Neural cell (in vitro differentiated cells): ENCODE data around the gene NOPCHAP1. TPM values are rescaled to one million over a fixed set of nuclear protein-coding genes. Genes with fewer than 3 reads are reported as not detected.

Experiments used
- H2AFZ ChIP-seq: fragments of 200-600, 300-800 bp; sonication (generic), shearing (Covaris generic); 2 replicates; pipeline ENCODE4 v1.6.0; 2014; ENCODE audit warnings: low read depth, mild to moderate bottlenecking, antibody characterized with exemption, low read length, moderate library complexity
- H3F3A ChIP-seq: fragments of 200-600 bp; shearing (Covaris generic); 2 replicates; pipeline ENCODE4 v1.6.1; 2016; ENCODE audit warnings: mild to moderate bottlenecking, moderate library complexity, mixed read lengths, antibody characterized with exemption, low read length; ENCODE audit not compliant: insufficient read depth, poor library complexity, severe bottlenecking
- H3K27ac ChIP-seq: fragments of 200-600, 300-800 bp; sonication (generic), shearing (Covaris generic); 2 replicates; pipeline ENCODE4 v1.5.1; 2014; ENCODE audit warnings: mild to moderate bottlenecking, low read length, moderate library complexity
- H3K27me3 ChIP-seq: fragments of 300-800, 200-600 bp; sonication (generic), shearing (Covaris generic); 2 replicates; pipeline ENCODE4 v1.6.0; 2014; ENCODE audit warnings: mild to moderate bottlenecking, low read depth, low read length, moderate library complexity; ENCODE audit not compliant: insufficient read depth
- H3K36me3 ChIP-seq: fragments of 300-800, 200-600 bp; sonication (generic), shearing (Covaris generic); 2 replicates; pipeline ENCODE4 v1.5.1; 2014; ENCODE audit warnings: mild to moderate bottlenecking, antibody characterized with exemption, low read length, moderate library complexity; ENCODE audit not compliant: insufficient read depth
- H3K4me2 ChIP-seq: fragments of 300-800, 200-600 bp; sonication (generic), shearing (Covaris generic); 2 replicates; pipeline ENCODE4 v1.6.0; 2014; ENCODE audit warnings: mild to moderate bottlenecking, low read length
- H3K4me3 ChIP-seq: fragments of 300-800, 200-600 bp; sonication (generic), shearing (Covaris generic); 2 replicates; pipeline ENCODE4 v1.5.1; 2014; ENCODE audit warnings: mild to moderate bottlenecking, low read length, moderate library complexity
- H3K79me2 ChIP-seq: fragments of 200-600 bp; shearing (Covaris generic); replicated peaks from 2 replicates; pipeline ENCODE4 v1.6.0; 2014; ENCODE audit warnings: mild to moderate bottlenecking, low read length, moderate library complexity; ENCODE audit not compliant: insufficient read depth
- H3K9ac ChIP-seq: fragments of 300-800, 200-600 bp; sonication (generic), shearing (Covaris generic); 2 replicates; pipeline ENCODE4 v1.6.1; 2016; ENCODE audit warnings: mild to moderate bottlenecking, low read length, mixed read lengths
- H3K9me2 ChIP-seq: fragments of 200-600 bp; shearing (Covaris generic); 2 replicates; pipeline ENCODE4 v1.6.1; 2016; ENCODE audit warnings: mild to moderate bottlenecking, low read length, mixed read lengths; ENCODE audit not compliant: insufficient read depth
- H3K9me3 ChIP-seq: fragments of 200-600, 300-800 bp; sonication (generic), shearing (Covaris generic); 2 replicates; pipeline ENCODE4 v1.6.1; 2016; ENCODE audit warnings: mild to moderate bottlenecking, mixed run types, low read length, moderate library complexity, mixed read lengths
- H4K20me1 ChIP-seq: fragments of 200-600 bp; shearing (Covaris generic); 2 replicates; pipeline ENCODE4 v1.6.1; 2016; ENCODE audit warnings: mild to moderate bottlenecking, mixed run types; ENCODE audit not compliant: insufficient read depth
- CTCF ChIP-seq: fragments of 450-650 bp; IDR thresholded peaks from 2 replicates; pipeline ENCODE4 v1.5.1; 2014; ENCODE audit warnings: antibody characterized with exemption, mild to moderate bottlenecking, moderate library complexity; ENCODE audit not compliant: poor library complexity, severe bottlenecking
- EP300 ChIP-seq: fragments of 450-650 bp; conservative IDR thresholded peaks from 2 replicates; pipeline ENCODE4 v1.6.1; 2014; ENCODE audit warnings: antibody characterized with exemption, mild to moderate bottlenecking, moderate library complexity; ENCODE audit not compliant: poor library complexity, severe bottlenecking
- EZH2 ChIP-seq: fragments of 200-600, 300-800 bp; shearing (Covaris generic), sonication (generic); IDR thresholded peaks from 2 replicates; pipeline ENCODE4 v1.6.1; 2014; ENCODE audit warnings: antibody characterized with exemption, low read length, borderline replicate concordance, mild to moderate bottlenecking; ENCODE audit not compliant: insufficient read depth, poor library complexity, severe bottlenecking
- MXI1 ChIP-seq: fragments of 450-650 bp; conservative IDR thresholded peaks from 2 replicates; pipeline ENCODE4 v1.6.1; 2014; ENCODE audit warnings: antibody characterized with exemption, mild to moderate bottlenecking; ENCODE audit not compliant: poor library complexity, severe bottlenecking
- POLR2AphosphoS5 ChIP-seq: IDR thresholded peaks from 2 replicates; pipeline ENCODE4 v1.6.1; 2012
- RAD21 ChIP-seq: fragments of 450-650 bp; conservative IDR thresholded peaks from 2 replicates; pipeline ENCODE4 v1.6.1; 2014; ENCODE audit warnings: antibody characterized with exemption, mild to moderate bottlenecking, moderate library complexity
- REST ChIP-seq: IDR thresholded peaks from 2 replicates; pipeline ENCODE4 v1.6.1; 2012; ENCODE audit warnings: borderline replicate concordance
- SMC3 ChIP-seq: fragments of 450-650 bp; conservative IDR thresholded peaks from 2 replicates; pipeline ENCODE4 v1.6.1; 2014; ENCODE audit warnings: antibody characterized with exemption, mild to moderate bottlenecking, moderate library complexity; ENCODE audit not compliant: poor library complexity
- TAF1 ChIP-seq: IDR thresholded peaks from 2 replicates; pipeline ENCODE4 v1.6.1; 2012; ENCODE audit warnings: low read depth
- polyA plus RNA-seq: library from polyadenylated mRNA; depleted of rRNA; stranded (reverse); fragments of >200 nt; gene quantifications from 2 replicates; pipeline ENCODE4 v1.2.3, GENCODE V29; 2014

The NOPCHAP1 gene
- polyA plus RNA-seq, 1 donor from 2014 or later: 12.0 TPM

DNA sequence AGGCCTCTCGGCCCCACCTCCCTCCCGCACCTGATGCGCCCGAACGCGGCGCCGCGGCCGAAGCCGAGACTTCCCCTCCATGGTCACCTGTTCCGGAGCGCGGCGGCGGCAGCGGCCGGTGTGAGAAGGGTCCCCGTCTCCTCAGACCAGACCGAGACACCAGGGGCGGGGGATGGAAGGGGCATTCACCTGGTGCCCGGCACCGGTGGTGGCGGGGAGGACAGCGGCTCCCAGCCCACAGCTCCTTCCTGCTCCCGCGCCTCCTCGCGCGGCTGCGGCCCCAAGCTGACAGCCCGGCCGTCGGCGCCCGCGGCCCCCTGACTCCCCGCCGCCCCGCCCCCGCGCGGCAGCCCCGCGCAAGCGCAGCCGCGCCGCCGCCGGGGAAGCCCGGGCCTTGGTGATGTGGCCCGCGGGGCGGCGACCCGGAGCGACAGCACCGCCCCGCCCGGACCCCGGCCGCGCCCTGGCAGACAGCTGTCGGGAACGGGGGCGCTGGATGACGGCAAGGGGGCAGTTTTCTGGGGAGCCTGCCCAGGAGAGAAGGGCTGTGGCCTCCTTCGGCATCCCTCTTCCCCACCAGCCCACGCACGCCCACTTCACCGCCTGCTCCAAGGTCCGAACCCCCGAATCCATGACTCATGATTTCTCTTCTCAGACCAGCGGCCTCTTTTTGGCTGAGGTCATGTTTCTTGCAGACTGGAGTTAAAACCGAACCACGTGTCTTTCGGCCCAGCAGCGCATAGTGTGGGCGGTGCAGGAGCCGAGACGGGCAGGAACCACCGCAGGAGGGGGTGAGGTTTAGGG, 27.9 kb upstream of the NOPCHAP1 start, which contains the start of gene SLC41A2:
Gene SLC41A2 (minus strand): TSS at position 290 of the 804 bp plus-strand sequence. CDS start 29,763 bp downstream, outside the sequence.
- H3K36me3 ChIP-seq: no peaks in the 10 kb centered on the region
- no peaks in the 10 kb centered on the region for H3K9me3 ChIP-seq
- H3K4me3 ChIP-seq: peak within 1 kb of the TSS; percentile 78
- no peaks in the 10 kb centered on the region for H3K9me2 ChIP-seq
- H3K79me2 ChIP-seq: peaks cover 11% of the 10 kb centered on the region
- H3K27me3 ChIP-seq: no peaks in the 10 kb centered on the region
- H3K27ac ChIP-seq: peak within 1 kb of the TSS; percentile 56
- peak within 1 kb of the TSS; percentile 81 for H3K9ac ChIP-seq
- no peaks in the 10 kb centered on the region for H3F3A ChIP-seq
- H2AFZ ChIP-seq: peak within 1 kb of the TSS; percentile 88
- no peaks in the 10 kb centered on the region for H4K20me1 ChIP-seq
- H3K4me2 ChIP-seq: peak within 1 kb of the TSS; percentile 85
- no peak for TF ChIP-seq TAF1
- peak; percentile 12 for TF ChIP-seq SMC3
- peak; percentile 56 for TF ChIP-seq REST
- TF ChIP-seq CTCF: peak; percentile 40
- peak; percentile 29 for TF ChIP-seq RAD21
- TF ChIP-seq EZH2: no peak
- no peak for TF ChIP-seq EP300
- peak; percentile 71 for TF ChIP-seq POLR2AphosphoS5
- peak; percentile 68 for TF ChIP-seq MXI1

GRCh38 chr12:104958805-104959334, 27.2 kb upstream of the NOPCHAP1 start:
- H3K4me3 ChIP-seq: peak overlapping the region; percentile 78
- peaks cover 11% of the 10 kb centered on the region for H3K79me2 ChIP-seq
- H3K4me2 ChIP-seq: peak overlapping the region; percentile 56
- peak overlapping the region; percentile 51 for H3K27ac ChIP-seq
- no peaks in the 10 kb centered on the region for H3K9me3 ChIP-seq
- peak overlapping the region; percentile 88 for H2AFZ ChIP-seq
- H3K9ac ChIP-seq: peak overlapping the region; percentile 81
- no peaks in the 10 kb centered on the region for H3K36me3 ChIP-seq
- TF ChIP-seq POLR2AphosphoS5 (no peak), EZH2 (no peak), REST (no peak), TAF1 (no peak), EP300 (no peak), CTCF (no peak), SMC3 (no peak), RAD21 (no peak), MXI1 (no peak)
- no peaks in the 10 kb centered on the region for H3K27me3 ChIP-seq
- H4K20me1 ChIP-seq: no peaks in the 10 kb centered on the region
- no peaks in the 10 kb centered on the region for H3K9me2 ChIP-seq
- no peaks in the 10 kb centered on the region for H3F3A ChIP-seq
